Stomach (tissue), 9 donors: ENCODE measurements around the gene EIF2S2. TPM values are rescaled to one million over a fixed set of nuclear protein-coding genes. Genes with fewer than 3 reads are reported as not detected.

Source experiments
- DNase-seq, 2 donors: peaks; one replicate each; pipeline versions ENCODE4 v3.0.0 to v3.0.0-alpha.2; 2013 to 2019
- H3K27ac ChIP-seq, 5 donors: fragments of 200-600 bp in 4 of 5; sonication (generic) in 4 of 5; one replicate each; pipeline ENCODE4 v1.5.1; 2013 to 2019; ENCODE audit warnings: mild to moderate bottlenecking in 1 of 5, moderate library complexity in 1 of 5
- H3K27me3 ChIP-seq, 3 donors: fragments of 200-600 bp; sonication (generic); one replicate each; pipeline ENCODE4 v1.5.1; 2017 to 2019; ENCODE audit warnings: mixed run types in 1 of 3
- H3K36me3 ChIP-seq, 4 donors: fragments of 200-600 bp; sonication (generic); 1 replicate in 3 of 4; 2 replicates in 1 of 4; pipeline ENCODE4 v1.5.1; 2016 to 2019
- H3K4me1 ChIP-seq, 4 donors: fragments of 200-600 bp; sonication (generic); one replicate each; pipeline ENCODE4 v1.5.1; 2016 to 2019
- H3K4me3 ChIP-seq, 4 donors: fragments of 200-600 bp; sonication (generic) in 3 of 4; one replicate each; pipeline ENCODE4 v1.5.1; 2016 to 2019; ENCODE audit warnings: mild to moderate bottlenecking in 1 of 4
- H3K9me3 ChIP-seq, 4 donors: fragments of 200-600 bp; sonication (generic); one replicate each; pipeline ENCODE4 v1.5.1; 2016 to 2019
- EP300 ChIP-seq: sonication (generic); formaldehyde crosslinking; IDR thresholded peaks from one replicate; pipeline ENCODE4 v1.6.1; 2017; ENCODE audit warnings: antibody characterized with exemption
- POLR2A ChIP-seq, 4 donors: fragments of 450-650 bp; IDR thresholded peaks; one replicate each; pipeline ENCODE4 v1.6.1; 2016; ENCODE audit warnings: antibody characterized with exemption in 4 of 4, control low read depth in 2 of 4, mild to moderate bottlenecking in 1 of 4, moderate library complexity in 1 of 4
- POLR2AphosphoS5 ChIP-seq, 3 donors: sonication (generic); formaldehyde crosslinking; IDR thresholded peaks; one replicate each; pipeline ENCODE4 v1.6.1; 2016; ENCODE audit warnings: antibody characterized with exemption in 3 of 3
- WGBS, 5 donors: extraction: QIAGEN DNeasy Blood & Tissue Kit in 3 of 5; methylation state at CpG; one replicate each; pipeline versions ENCODE4 v1.1.5 to v1.1.7; 2013 to 2018; 5-methylcytosine and 5-hydroxymethylcytosine counted together
- intact Hi-C: fragments of 100-400 bp; cut with DNase I; formaldehyde crosslinking; loops from one replicate; pipeline ENCODE4 v1.15.1; 2023; ENCODE audit warnings: low total_unique reads
- polyA plus RNA-seq, 3 donors: library from polyadenylated mRNA; stranded (reverse); fragments of 200-250 nt; gene quantifications; one replicate each; pipeline ENCODE4 v1.2.3, GENCODE V29; 2013
- total RNA-seq, 5 donors: library from RNA; depleted of rRNA; stranded (reverse); fragments of >200 nt; gene quantifications; one replicate each; pipeline versions ENCODE4 v1.1.0 to v1.2.3, GENCODE V29; 2014 to 2016
- TF ChIP-seq, protein P1 (sequence below), 7 experiments: fragments of 450-650 bp in 4 of 7; fragments of 200-600 bp in 3 of 7; sonication (generic) in 3 of 7; IDR thresholded peaks; one replicate each; pipeline ENCODE4 v1.5.1; 2016 to 2019; ENCODE audit warnings: antibody characterized with exemption in 7 of 7, control low read depth in 2 of 7, mild to moderate bottlenecking in 1 of 7
- donor health status: healthy with polysubstance abuse.
- donor health status: Bipolar disorder and iron deficiency.
- donor health status: healthy.

The EIF2S2 gene
- total and polyA plus RNA-seq, 8 donors, result 26.6 to 92.4 (median 45.6) TPM

DNA sequence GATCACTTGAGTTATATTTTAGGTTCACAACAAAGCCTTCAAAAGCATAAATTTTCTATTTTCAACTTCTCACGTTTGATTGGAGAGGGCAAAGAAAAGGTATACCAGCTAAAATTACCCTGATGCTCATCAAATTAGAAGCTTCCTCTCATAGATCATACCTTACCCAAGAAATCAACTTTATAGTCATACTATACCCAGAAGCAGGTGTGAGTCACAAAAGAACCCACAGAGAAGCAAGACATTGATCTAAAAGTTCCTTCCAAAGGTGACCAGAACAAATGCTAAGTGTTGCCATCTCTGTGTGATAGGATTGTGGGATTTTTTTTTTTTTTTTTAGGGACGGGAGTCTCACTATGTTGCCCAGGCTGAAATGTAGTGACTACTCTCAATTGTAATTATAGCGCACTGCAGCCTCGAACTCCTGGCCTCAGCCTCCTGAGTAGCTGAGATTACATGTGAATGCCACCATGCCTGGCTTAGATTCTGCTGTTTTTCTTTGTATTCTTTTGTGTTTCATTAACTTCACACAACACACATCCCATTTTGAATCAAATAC is 3.3 kb downstream of the EIF2S2 start:
- DNase-seq, result no peak
- intact Hi-C loops, result no loop called here
- Histone ChIP-seq H3K27me3 (no peaks in the 10 kb centered on the region), H3K9me3 (no peaks in the 10 kb centered on the region), H3K4me1 (peaks cover 46 to 78% (median 56%) of the 10 kb centered on the region in 4 donors), H3K27ac (no peak overlapping the region), H3K36me3 (peaks cover 14 to 35% (median 34%) of the 10 kb centered on the region in 4 donors), H3K4me3 (peak overlapping the region in 1 of 4 donors; percentile 79)
- WGBS, 5 donors, result 65 to 83% (median 70%) methylated on average over 4 of the region's 4 CpGs
- TF ChIP-seq EP300 (no peak), POLR2AphosphoS5 (IDR thresholded peaks at IDR 0.05) (no peak), POLR2A (IDR thresholded peaks at IDR 0.05) (no peak)
- TF ChIP-seq, protein P1, sequence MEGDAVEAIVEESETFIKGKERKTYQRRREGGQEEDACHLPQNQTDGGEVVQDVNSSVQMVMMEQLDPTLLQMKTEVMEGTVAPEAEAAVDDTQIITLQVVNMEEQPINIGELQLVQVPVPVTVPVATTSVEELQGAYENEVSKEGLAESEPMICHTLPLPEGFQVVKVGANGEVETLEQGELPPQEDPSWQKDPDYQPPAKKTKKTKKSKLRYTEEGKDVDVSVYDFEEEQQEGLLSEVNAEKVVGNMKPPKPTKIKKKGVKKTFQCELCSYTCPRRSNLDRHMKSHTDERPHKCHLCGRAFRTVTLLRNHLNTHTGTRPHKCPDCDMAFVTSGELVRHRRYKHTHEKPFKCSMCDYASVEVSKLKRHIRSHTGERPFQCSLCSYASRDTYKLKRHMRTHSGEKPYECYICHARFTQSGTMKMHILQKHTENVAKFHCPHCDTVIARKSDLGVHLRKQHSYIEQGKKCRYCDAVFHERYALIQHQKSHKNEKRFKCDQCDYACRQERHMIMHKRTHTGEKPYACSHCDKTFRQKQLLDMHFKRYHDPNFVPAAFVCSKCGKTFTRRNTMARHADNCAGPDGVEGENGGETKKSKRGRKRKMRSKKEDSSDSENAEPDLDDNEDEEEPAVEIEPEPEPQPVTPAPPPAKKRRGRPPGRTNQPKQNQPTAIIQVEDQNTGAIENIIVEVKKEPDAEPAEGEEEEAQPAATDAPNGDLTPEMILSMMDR (IDR thresholded peaks at IDR 0.05), result no peak

DNA sequence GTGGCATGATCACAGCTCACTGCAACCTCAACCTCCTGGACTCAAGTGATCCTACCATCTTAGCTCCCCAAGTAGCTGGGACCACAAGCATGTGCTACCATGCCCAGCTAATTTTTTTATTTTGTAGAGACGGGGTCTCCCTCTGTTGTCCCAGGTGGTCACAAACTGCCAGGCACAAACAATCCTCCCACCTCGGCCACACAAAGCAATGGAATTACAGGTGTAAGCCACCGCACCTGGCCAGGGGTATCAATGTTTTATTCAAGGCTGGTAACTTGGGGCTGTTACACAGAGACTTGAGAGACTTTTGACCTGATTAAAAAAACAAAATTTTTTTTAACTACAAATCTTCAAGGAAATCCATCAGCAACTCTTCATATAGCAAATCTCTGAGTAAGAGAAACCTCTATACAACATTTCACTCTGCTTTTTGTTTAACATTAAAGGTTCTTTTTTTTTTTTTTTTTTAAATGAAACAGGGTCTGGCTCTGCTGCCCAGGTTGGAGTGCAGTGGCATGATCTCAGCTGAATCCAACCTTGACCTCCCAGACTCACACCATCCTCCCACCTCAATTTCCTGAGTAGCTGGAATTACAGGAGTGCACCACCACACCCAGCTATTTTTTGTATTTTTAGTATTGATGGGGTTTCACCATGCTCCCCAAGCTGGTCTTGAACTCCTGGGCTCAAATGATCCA is 5.9 kb downstream of the EIF2S2 start:
- Histone ChIP-seq H3K27me3 (no peaks in the 10 kb centered on the region), H3K9me3 (no peaks in the 10 kb centered on the region), H3K36me3 (peaks cover 27 to 61% (median 60%) of the 10 kb centered on the region in 4 donors), H3K4me1 (peaks cover 45 to 81% (median 55%) of the 10 kb centered on the region in 4 donors), H3K27ac (no peak overlapping the region), H3K4me3 (no peak overlapping the region)
- intact Hi-C loops, result no loop called here
- 88 to 96% (median 92%) methylated on average over 3 of the region's 3 CpGs for WGBS, 5 donors
- DNase-seq, result no peak
- TF ChIP-seq POLR2A (IDR thresholded peaks at IDR 0.05), result no peak
- TF ChIP-seq, protein P1 (IDR thresholded peaks at IDR 0.05), result no peak
- no peak for TF ChIP-seq POLR2AphosphoS5 (IDR thresholded peaks at IDR 0.05)
- no peak for TF ChIP-seq EP300

DNA sequence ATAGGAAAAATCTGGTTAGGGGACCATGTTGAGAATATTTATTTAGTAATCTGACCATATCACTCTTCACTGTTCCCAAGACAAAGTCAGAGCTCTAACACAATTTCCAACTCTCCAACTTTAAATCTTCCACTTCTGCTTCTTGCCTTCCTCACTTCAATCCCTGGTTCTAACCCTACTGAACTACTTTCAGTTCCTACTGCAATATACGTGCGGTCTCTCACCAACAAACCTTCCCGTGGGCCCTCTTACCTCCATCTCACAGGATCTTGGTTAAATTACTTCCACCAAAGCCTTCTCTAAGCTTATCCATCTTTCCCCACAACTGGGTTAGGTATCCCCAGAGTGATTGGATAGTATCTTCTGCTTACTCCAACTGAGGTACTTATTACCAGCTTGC is 8.0 kb downstream of the EIF2S2 start:
- Histone ChIP-seq H3K4me1 (peaks cover 25 to 69% (median 40%) of the 10 kb centered on the region in 4 donors), H3K27me3 (no peaks in the 10 kb centered on the region), H3K9me3 (no peaks in the 10 kb centered on the region), H3K36me3 (peaks cover 33 to 75% (median 73%) of the 10 kb centered on the region in 4 donors), H3K4me3 (no peak overlapping the region), H3K27ac (no peak overlapping the region)
- DNase-seq, result no peak
- WGBS, 5 donors, result 86 to 98% (median 93%) methylated on average over 3 of the region's 3 CpGs
- intact Hi-C loops, result no loop called here
- TF ChIP-seq EP300, result no peak
- TF ChIP-seq POLR2A (IDR thresholded peaks at IDR 0.05), result no peak
- TF ChIP-seq, protein P1 (IDR thresholded peaks at IDR 0.05), result no peak
- TF ChIP-seq POLR2AphosphoS5 (IDR thresholded peaks at IDR 0.05), result no peak

DNA sequence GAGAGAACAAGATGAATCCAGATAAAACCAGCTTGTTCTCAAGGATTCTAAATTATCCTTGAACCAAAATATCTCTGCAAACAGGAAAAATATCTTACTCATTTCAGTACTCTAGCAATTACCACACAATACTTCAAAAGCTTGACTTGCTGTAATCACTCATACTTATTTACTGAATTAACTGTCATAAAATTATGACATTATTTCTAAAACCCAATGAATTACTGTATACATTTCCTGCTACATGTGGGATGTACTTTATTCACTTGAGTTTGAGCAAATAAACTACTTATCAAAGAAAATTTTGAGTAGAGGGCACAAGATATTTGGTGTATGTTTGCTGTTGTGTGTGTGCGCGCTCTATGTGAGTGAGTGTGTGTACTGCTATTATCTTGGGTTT is 9.7 kb downstream of the EIF2S2 start:
- H3K36me3 ChIP-seq, result peaks cover 37 to 88% (median 86%) of the 10 kb centered on the region in 4 donors
- H3K4me3 ChIP-seq, result no peak overlapping the region
- no peak for DNase-seq
- 89 to 99% (median 93%) methylated on average over 2 of the region's 2 CpGs for WGBS, 5 donors
- no peak overlapping the region for H3K27ac ChIP-seq
- no peaks in the 10 kb centered on the region for H3K27me3 ChIP-seq
- peaks cover 8 to 52% (median 23%) of the 10 kb centered on the region in 4 donors for H3K4me1 ChIP-seq
- H3K9me3 ChIP-seq, result no peaks in the 10 kb centered on the region
- TF ChIP-seq, protein P1 (IDR thresholded peaks at IDR 0.05), result no peak
- TF ChIP-seq POLR2A (IDR thresholded peaks at IDR 0.05) (no peak), EP300 (no peak), POLR2AphosphoS5 (IDR thresholded peaks at IDR 0.05) (no peak)
- intact Hi-C loops, result no loop called here
